Measurements from ENCODE around the gene CNNM1. TPM values are rescaled to one million over a fixed set of nuclear protein-coding genes. Genes with fewer than 3 reads are reported as not detected.

The CNNM1 gene
- total RNA-seq, 2 experiments from 2014 or later, result 0.54 to 0.57 TPM

DNA sequence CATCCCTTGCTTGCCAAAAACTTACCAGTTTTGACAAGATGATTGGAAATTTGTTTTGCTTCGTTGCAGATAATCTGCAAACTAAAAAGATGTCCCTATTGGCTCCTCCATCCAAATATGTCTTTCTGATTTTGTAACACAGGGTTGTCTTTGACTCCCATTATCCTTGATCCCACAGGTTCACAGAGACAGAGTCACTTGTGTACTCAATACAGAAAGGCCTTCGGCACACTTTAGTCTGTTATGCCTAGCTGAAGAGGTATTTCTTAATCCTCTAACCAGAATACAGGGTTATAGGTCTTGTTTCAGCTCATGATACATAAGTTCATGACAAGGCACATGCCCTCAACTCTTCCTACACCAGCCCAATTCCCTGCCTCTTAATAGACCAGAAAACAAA, 10.7 kb upstream of the CNNM1 start:
- no peak overlapping the region for H3K4me3 Mint-ChIP-seq
- H3K27ac Mint-ChIP-seq, result no peak overlapping the region
- H3K4me1 Mint-ChIP-seq, result no peaks in the 10 kb centered on the region
- CTCF ChIA-PET, result no interaction called here
- H3K9me3 Mint-ChIP-seq, result no peaks in the 10 kb centered on the region
- no peaks in the 10 kb centered on the region for H3K36me3 Mint-ChIP-seq (ENCODE audit: low read depth)
- DNase-seq, result no peak
- H3K27me3 Mint-ChIP-seq, result peaks cover 13% of the 10 kb centered on the region
- POLR2A ChIA-PET, result no interaction called here

- peaks cover 5% of the 10 kb centered on the region for H3K4me1 Mint-ChIP-seq
- no peaks in the 10 kb centered on the region for H3K36me3 Mint-ChIP-seq (ENCODE audit: low read depth)
- H3K4me3 Mint-ChIP-seq, result no peak overlapping the region
- ChIA-PET POLR2A (no interaction called here), CTCF (interaction anchor here (0.6 kb wide), 1 partner anchor 111 kb away, joined by 3 read pairs; no protein-coding TSS in a partner anchor)
- H3K9me3 Mint-ChIP-seq, result no peaks in the 10 kb centered on the region
- no peak for DNase-seq
- H3K27ac Mint-ChIP-seq, result no peak overlapping the region
- peaks cover 26% of the 10 kb centered on the region for H3K27me3 Mint-ChIP-seq
Observed at GRCh38 chr10:99325281-99325680, 3.9 kb upstream of the CNNM1 start.

DNA sequence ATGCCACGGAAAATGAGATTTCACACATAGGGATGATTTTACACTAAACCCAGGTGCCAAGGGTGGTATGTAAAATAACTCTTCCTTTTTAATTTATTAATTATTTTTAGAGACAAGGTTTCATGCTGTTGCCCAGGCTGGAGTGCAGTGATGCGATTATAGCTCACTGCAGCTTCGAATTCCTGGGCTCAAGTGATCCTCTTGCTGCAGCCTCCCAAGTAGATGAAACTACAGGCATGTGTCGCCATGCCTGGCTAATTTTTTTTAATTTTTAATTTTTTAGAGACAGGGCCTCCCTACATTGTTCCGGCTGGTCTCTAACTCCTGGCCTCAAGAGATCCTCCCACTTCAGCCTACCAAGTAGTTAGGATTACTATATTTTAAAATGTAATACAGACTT, 2.3 kb upstream of the CNNM1 start:
- H3K9me3 Mint-ChIP-seq, result no peaks in the 10 kb centered on the region

DNA sequence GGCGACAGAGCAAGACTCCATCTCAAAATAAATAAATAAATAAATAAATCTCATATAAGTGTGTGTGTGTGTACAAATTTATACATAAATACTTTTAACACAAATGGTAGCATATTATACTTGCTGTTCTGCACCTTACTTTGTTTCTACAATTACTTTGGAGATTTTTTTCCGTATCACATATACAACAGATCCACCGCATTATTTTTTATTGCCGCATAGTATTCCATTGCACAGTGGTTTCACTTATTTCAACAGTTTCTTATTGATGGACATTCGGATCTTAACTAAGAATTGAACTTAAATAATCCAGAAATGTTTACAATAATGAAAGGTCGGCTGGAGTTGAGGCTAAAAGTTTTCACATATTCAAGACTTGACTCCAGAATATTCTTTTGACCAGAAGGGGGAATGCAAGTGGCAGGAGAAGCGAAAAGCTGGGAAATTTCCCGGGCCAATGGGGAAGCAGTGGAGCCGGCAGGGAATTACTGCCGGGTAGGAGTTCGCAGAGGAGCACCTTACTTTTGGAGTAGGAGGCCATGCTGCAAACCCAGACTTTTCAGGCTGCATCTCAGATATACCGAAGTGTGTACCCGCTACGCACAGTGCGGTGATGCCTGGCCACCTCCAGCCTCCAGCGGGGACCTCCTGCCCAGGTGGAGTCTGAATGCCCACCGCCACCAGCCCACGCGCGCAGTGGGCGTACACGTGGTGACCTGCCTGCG, 415 bp upstream of the CNNM1 start:
- ChIA-PET CTCF (no interaction called here), POLR2A (interaction anchor here (0.7 kb wide), 1 partner anchor 550 kb away, joined by 3 read pairs; no protein-coding TSS in a partner anchor)
- Mint-ChIP-seq H3K27ac (no peak overlapping the region), H3K36me3 (ENCODE audit: low read depth) (no peaks in the 10 kb centered on the region), H3K27me3 (peaks cover 34% of the 10 kb centered on the region), H3K4me3 (peak overlapping the region; percentile 44), H3K4me1 (peaks cover 12% of the 10 kb centered on the region), H3K9me3 (no peaks in the 10 kb centered on the region)
- no peak for DNase-seq

More for the DNA sequence above, 2.3 kb upstream of the CNNM1 start:
- H3K27me3 Mint-ChIP-seq, result peaks cover 33% of the 10 kb centered on the region
- H3K4me1 Mint-ChIP-seq, result peaks cover 12% of the 10 kb centered on the region
- H3K27ac Mint-ChIP-seq, result no peak overlapping the region
- DNase-seq, result no peak
- CTCF ChIA-PET, result no interaction called here
- POLR2A ChIA-PET, result no interaction called here
- H3K4me3 Mint-ChIP-seq, result no peak overlapping the region
- no peaks in the 10 kb centered on the region for H3K36me3 Mint-ChIP-seq (ENCODE audit: low read depth)

DNA sequence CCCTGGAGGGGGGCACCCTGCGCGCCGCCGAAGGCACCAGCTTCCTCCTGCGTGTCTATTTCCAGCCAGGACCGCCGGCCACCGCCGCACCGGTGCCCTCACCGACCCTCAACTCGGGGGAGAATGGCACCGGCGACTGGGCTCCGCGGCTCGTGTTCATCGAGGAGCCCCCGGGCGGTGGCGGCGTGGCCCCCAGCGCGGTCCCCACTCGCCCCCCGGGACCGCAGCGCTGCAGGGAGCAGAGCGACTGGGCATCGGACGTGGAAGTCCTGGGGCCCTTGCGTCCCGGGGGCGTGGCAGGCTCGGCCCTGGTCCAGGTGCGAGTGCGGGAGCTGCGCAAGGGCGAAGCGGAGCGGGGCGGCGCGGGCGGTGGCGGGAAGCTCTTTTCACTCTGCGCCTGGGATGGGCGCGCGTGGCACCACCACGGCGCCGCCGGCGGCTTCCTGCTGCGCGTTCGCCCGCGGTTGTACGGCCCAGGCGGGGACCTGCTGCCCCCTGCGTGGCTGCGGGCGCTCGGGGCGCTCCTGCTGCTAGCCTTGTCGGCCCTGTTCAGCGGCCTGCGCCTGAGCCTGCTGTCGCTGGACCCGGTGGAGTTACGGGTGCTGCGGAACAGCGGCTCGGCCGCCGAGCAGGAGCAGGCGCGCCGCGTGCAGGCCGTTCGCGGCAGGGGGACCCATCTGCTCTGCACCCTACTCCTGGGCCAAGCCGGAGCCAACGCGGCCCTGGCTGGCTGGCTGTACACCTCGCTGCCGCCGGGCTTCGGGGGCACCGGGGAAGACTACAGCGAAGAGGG, 594 bp downstream of the CNNM1 start:
- POLR2A ChIA-PET, result interaction anchor here (0.7 kb wide), 1 partner anchor 549 kb away, joined by 3 read pairs; no protein-coding TSS in a partner anchor
- H3K4me3 Mint-ChIP-seq, result peak overlapping the region; percentile 17
- no peaks in the 10 kb centered on the region for H3K36me3 Mint-ChIP-seq (ENCODE audit: low read depth)
- peaks cover 12% of the 10 kb centered on the region for H3K4me1 Mint-ChIP-seq
- CTCF ChIA-PET, result no interaction called here
- H3K27ac Mint-ChIP-seq, result no peak overlapping the region
- DNase-seq, result peak; percentile 7
- H3K9me3 Mint-ChIP-seq, result no peaks in the 10 kb centered on the region
- H3K27me3 Mint-ChIP-seq, result peaks cover 34% of the 10 kb centered on the region

- Mint-ChIP-seq H3K27ac (no peak overlapping the region), H3K9me3 (no peaks in the 10 kb centered on the region), H3K36me3 (ENCODE audit: low read depth) (no peaks in the 10 kb centered on the region), H3K4me1 (peaks cover 12% of the 10 kb centered on the region), H3K4me3 (peak overlapping the region; percentile 17), H3K27me3 (peaks cover 34% of the 10 kb centered on the region)
- POLR2A ChIA-PET, result no interaction called here
- CTCF ChIA-PET, result no interaction called here
- no peak for DNase-seq
Observed at GRCh38 chr10:99330347-99330924, 1.3 kb downstream of the CNNM1 start.

DNA sequence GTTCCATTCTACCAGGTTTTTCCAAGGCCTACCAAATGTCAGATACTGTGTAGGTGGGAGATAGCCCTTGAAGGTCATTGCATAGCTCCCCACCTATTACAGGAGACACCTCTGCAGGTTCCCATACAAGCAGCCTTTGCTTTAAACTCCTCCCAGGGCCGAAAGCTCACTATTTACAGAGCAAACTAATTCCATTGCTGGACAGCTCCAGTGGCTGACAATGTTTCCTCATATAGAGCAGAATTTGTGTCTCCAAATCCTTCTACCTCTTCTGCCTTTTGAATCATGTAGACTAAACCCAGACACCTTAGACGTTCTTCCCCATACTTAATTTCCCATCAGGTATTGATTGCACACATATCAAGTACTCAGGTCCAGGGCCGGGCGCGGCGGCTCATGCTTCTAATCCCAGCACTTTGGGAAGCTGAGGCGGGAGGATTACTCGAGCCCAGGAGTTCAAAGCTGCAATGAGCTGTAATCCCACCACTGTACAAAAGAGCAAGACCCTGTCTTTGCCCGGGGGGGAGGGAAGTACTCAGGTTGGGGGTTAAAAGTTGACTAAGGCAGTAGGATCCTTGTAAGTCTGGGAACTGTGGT, 2.1 kb downstream of the CNNM1 start:
- Mint-ChIP-seq H3K36me3 (ENCODE audit: low read depth) (no peaks in the 10 kb centered on the region), H3K4me3 (peak overlapping the region; percentile 17), H3K27me3 (peaks cover 33% of the 10 kb centered on the region), H3K27ac (no peak overlapping the region), H3K4me1 (peaks cover 12% of the 10 kb centered on the region), H3K9me3 (no peaks in the 10 kb centered on the region)
- CTCF ChIA-PET, result no interaction called here
- POLR2A ChIA-PET, result no interaction called here
- no peak for DNase-seq

- ChIA-PET CTCF (interaction anchor here (1.2 kb wide), 1 partner anchor 16 kb away, joined by 3 read pairs; no protein-coding TSS in a partner anchor), POLR2A (no interaction called here)
- H3K4me3 Mint-ChIP-seq, result no peak overlapping the region
- no peaks in the 10 kb centered on the region for H3K36me3 Mint-ChIP-seq (ENCODE audit: low read depth)
- peaks cover 3% of the 10 kb centered on the region for H3K4me1 Mint-ChIP-seq
- H3K9me3 Mint-ChIP-seq, result no peaks in the 10 kb centered on the region
- peaks cover 9% of the 10 kb centered on the region for H3K27me3 Mint-ChIP-seq
- no peak overlapping the region for H3K27ac Mint-ChIP-seq
- DNase-seq, result no peak
Observed at GRCh38 chr10:99337311-99337811, 8.2 kb downstream of the CNNM1 start.

DNA sequence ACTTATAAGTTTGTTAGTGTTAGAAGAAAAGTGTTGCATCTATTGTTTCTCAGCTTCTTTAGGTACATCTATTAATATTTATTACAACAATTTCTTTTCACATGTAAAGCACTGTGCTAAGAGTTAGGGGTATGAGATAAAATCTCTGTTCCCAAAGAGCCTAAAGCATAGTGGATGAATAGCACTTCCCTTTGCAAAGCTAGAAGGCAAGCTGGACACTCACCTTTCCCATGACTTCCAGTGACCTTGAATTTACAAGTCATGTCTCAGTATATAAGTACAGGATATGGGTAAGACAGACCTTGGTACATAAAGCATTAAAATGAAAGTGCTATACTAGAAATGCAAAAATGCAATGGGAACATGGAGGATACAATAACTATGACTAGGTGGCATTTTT, 8.7 kb downstream of the CNNM1 start:
- POLR2A ChIA-PET, result no interaction called here
- no peaks in the 10 kb centered on the region for H3K36me3 Mint-ChIP-seq (ENCODE audit: low read depth)
- CTCF ChIA-PET, result interaction anchor here (1.2 kb wide), 1 partner anchor 17 kb away, joined by 3 read pairs; no protein-coding TSS in a partner anchor
- peaks cover 6% of the 10 kb centered on the region for H3K27me3 Mint-ChIP-seq
- H3K4me3 Mint-ChIP-seq, result no peak overlapping the region
- H3K4me1 Mint-ChIP-seq, result peaks cover 3% of the 10 kb centered on the region
- no peaks in the 10 kb centered on the region for H3K9me3 Mint-ChIP-seq
- DNase-seq, result no peak
- H3K27ac Mint-ChIP-seq, result no peak overlapping the region

- Mint-ChIP-seq H3K27me3 (peaks cover 6% of the 10 kb centered on the region), H3K27ac (no peak overlapping the region), H3K36me3 (ENCODE audit: low read depth) (no peaks in the 10 kb centered on the region), H3K4me3 (no peak overlapping the region), H3K9me3 (no peaks in the 10 kb centered on the region), H3K4me1 (peaks cover 3% of the 10 kb centered on the region)
- CTCF ChIA-PET, result no interaction called here
- no peak for DNase-seq
- POLR2A ChIA-PET, result no interaction called here
Observed at GRCh38 chr10:99339077-99339476, 9.9 kb downstream of the CNNM1 start.

DNA sequence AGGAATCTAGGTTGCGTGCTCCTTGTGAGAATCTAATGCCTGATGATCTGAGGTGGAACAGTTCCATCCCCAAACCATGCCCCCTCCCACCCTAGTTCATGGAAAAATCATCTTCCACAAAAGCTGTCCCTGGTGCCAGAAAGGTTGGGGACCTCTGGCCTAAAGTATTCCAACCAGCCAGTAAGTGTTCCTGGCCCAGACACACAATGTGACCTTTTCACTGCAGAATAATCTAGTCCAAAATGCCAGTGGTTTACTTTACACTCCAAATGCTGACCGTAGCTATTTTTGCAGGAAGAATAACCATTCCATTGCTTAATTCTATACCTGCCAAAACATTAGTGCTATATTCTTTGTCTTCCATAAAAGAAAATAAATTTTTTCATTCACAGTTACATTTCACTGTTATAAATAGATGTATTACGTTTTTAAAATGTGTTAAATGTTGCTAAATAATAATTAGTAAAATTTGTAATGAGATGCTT, 10.4 kb downstream of the CNNM1 start:
- Mint-ChIP-seq H3K4me1 (peaks cover 3% of the 10 kb centered on the region), H3K9me3 (no peaks in the 10 kb centered on the region), H3K27ac (no peak overlapping the region), H3K27me3 (peaks cover 6% of the 10 kb centered on the region), H3K4me3 (no peak overlapping the region), H3K36me3 (ENCODE audit: low read depth) (no peaks in the 10 kb centered on the region)
- POLR2A ChIA-PET, result no interaction called here
- CTCF ChIA-PET, result no interaction called here
- no peak for DNase-seq

DNA sequence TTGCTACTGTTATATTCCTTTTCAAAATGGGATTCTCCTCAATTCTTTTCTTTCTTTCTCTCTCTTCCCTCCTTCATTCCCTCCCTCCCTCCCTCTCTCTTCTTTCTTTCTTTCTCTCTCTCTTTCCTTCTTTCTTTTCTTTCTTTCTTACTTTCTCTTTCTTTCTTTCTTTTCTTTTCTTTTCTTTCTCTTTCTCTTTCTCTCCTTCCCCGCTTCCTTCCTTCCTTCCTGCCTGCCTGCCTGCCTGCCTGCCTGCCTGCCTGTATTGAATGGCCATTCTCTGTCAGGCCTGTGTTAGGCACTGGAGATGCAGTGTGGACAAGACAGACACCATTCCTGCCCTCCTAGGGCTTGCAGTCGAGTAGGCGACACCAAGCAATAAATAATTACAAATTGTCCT, 11.5 kb downstream of the CNNM1 start:
- CTCF ChIA-PET, result no interaction called here

GRCh38 chr10:99341248-99341647, 12.1 kb downstream of the CNNM1 start:
- ChIA-PET CTCF (no interaction called here), POLR2A (no interaction called here)
- Mint-ChIP-seq H3K27me3 (peaks cover 6% of the 10 kb centered on the region), H3K27ac (no peak overlapping the region), H3K4me1 (peaks cover 3% of the 10 kb centered on the region), H3K4me3 (no peak overlapping the region), H3K9me3 (no peaks in the 10 kb centered on the region), H3K36me3 (ENCODE audit: low read depth) (no peaks in the 10 kb centered on the region)
- no peak for DNase-seq

More for the DNA sequence above, 11.5 kb downstream of the CNNM1 start:
- Mint-ChIP-seq H3K9me3 (no peaks in the 10 kb centered on the region), H3K36me3 (ENCODE audit: low read depth) (no peaks in the 10 kb centered on the region), H3K27me3 (peaks cover 6% of the 10 kb centered on the region), H3K27ac (no peak overlapping the region), H3K4me3 (no peak overlapping the region), H3K4me1 (peaks cover 3% of the 10 kb centered on the region)
- POLR2A ChIA-PET, result no interaction called here
- DNase-seq, result no peak

Measured in activated CD4-positive, alpha-beta T cell treated with anti-CD3 and anti-CD28 coated beads, Interleukin-2, amount 10 ng/mL, durations not matched to agents 7 days and 5 days (primary cell).